Nephron (organoid): ENCODE data around the gene ZNF160.
"Not testable (repeated sequence)": the region's sequence is repeated elsewhere in the genome, so short reads cannot be mapped to it uniquely, and the experiment has no call there.

Experiments
- H3K27ac Mint-ChIP-seq, 3 experiments: 2 replicates each; pipeline ENCODE4 v1.8.0; 2020; ENCODE audit warnings: mixed read lengths in 3 of 3, mild to moderate bottlenecking in 2 of 3, moderate library complexity in 1 of 3
- H3K27me3 Mint-ChIP-seq: 2 replicates; pipeline ENCODE4 v1.8.0; 2021; ENCODE audit warnings: low read depth, mild to moderate bottlenecking, moderate library complexity, mixed read lengths
- H3K36me3 Mint-ChIP-seq: 2 replicates; pipeline ENCODE4 v1.8.0; 2020; ENCODE audit warnings: low read depth, mixed read lengths
- H3K4me1 Mint-ChIP-seq: 2 replicates; pipeline ENCODE4 v1.8.0; 2020; ENCODE audit warnings: mixed read lengths
- H3K4me3 Mint-ChIP-seq, 3 experiments: 2 replicates each; pipeline ENCODE4 v1.8.0; 2020; ENCODE audit warnings: mild to moderate bottlenecking in 3 of 3, mixed read lengths in 3 of 3, moderate library complexity in 2 of 3
- H3K9me3 Mint-ChIP-seq: 2 replicates; pipeline ENCODE4 v1.8.0; 2020; ENCODE audit warnings: mixed read lengths
- CTCF ChIP-seq, 3 experiments: fragments of 200-600 bp; sonication (generic); IDR thresholded peaks; one replicate each; pipeline ENCODE4 v1.5.0; 2021; ENCODE audit warnings: antibody characterized with exemption in 3 of 3; ENCODE audit not compliant: unreplicated experiment in 3 of 3

ZNF160 gene

GRCh38 chr19:53109527-53109926, 6.3 kb upstream of the ZNF160 start:
- Mint-ChIP-seq H3K36me3 (peaks cover 64% of the 10 kb centered on the region), H3K27me3 (no peaks in the 10 kb centered on the region), H3K4me3 (no peak overlapping the region), H3K27ac (no peak overlapping the region), H3K9me3 (peaks cover 2% of the 10 kb centered on the region), H3K4me1 (no peaks in the 10 kb centered on the region)
- no peak for TF ChIP-seq CTCF (IDR thresholded peaks at IDR 0.05; ENCODE audit: unreplicated experiment in 3 of 3)

GRCh38 chr19:53102756-53103233, 427 bp downstream of the ZNF160 start:
- H3K36me3 Mint-ChIP-seq = peaks cover 41% of the 10 kb centered on the region

GRCh38 chr19:53102206-53102755, 941 bp downstream of the ZNF160 start:
- no peaks in the 10 kb centered on the region for H3K9me3 Mint-ChIP-seq
- peaks cover 36% of the 10 kb centered on the region for H3K4me1 Mint-ChIP-seq
- no peaks in the 10 kb centered on the region for H3K27me3 Mint-ChIP-seq
- H3K4me3 Mint-ChIP-seq = peak overlapping the region; percentile 88 to 90 (median 89)
- no peak for TF ChIP-seq CTCF (IDR thresholded peaks at IDR 0.05; ENCODE audit: unreplicated experiment in 3 of 3)
- peak overlapping the region; percentile 56 to 90 (median 83) for H3K27ac Mint-ChIP-seq
- peaks cover 42% of the 10 kb centered on the region for H3K36me3 Mint-ChIP-seq

More at GRCh38 chr19:53102756-53103233, 427 bp downstream of the ZNF160 start:
- Mint-ChIP-seq H3K4me1 (peaks cover 31% of the 10 kb centered on the region), H3K9me3 (no peaks in the 10 kb centered on the region), H3K4me3 (peak overlapping the region; percentile 88 to 90 (median 89)), H3K27ac (peak overlapping the region; percentile 56 to 97 (median 83)), H3K27me3 (no peaks in the 10 kb centered on the region)
- no peak for TF ChIP-seq CTCF (IDR thresholded peaks at IDR 0.05; ENCODE audit: unreplicated experiment in 3 of 3)

GRCh38 chr19:53101518-53101917, 1.7 kb downstream of the ZNF160 start:
- Mint-ChIP-seq H3K36me3 (peaks cover 40% of the 10 kb centered on the region), H3K27me3 (no peaks in the 10 kb centered on the region), H3K9me3 (no peaks in the 10 kb centered on the region), H3K4me1 (peaks cover 39% of the 10 kb centered on the region), H3K4me3 (peak overlapping the region; percentile 88 to 90 (median 89)), H3K27ac (peak overlapping the region in 1 of 3 experiments; percentile 56)
- TF ChIP-seq CTCF (IDR thresholded peaks at IDR 0.05; ENCODE audit: unreplicated experiment in 3 of 3) = no peak

- not testable (repeated sequence) for H3K9me3 Mint-ChIP-seq, H3K27me3 Mint-ChIP-seq, H3K27ac Mint-ChIP-seq, H3K4me3 Mint-ChIP-seq
- H3K4me1 Mint-ChIP-seq = peaks cover 39% of the 10 kb centered on the region
- peaks cover 54% of the 10 kb centered on the region for H3K36me3 Mint-ChIP-seq
These were observed 4.7 kb downstream of the ZNF160 start for GRCh38 chr19:53098570-53098969.

- H3K9me3 Mint-ChIP-seq, H3K27me3 Mint-ChIP-seq: not testable (repeated sequence)
- H3K36me3 Mint-ChIP-seq = peaks cover 60% of the 10 kb centered on the region
- peaks cover 33% of the 10 kb centered on the region for H3K4me1 Mint-ChIP-seq
- peak overlapping the region in 1 of 3 experiments; percentile 10 for H3K4me3 Mint-ChIP-seq
- peak overlapping the region in 1 of 3 experiments; percentile 70 for H3K27ac Mint-ChIP-seq
These were observed 6.1 kb downstream of the ZNF160 start for GRCh38 chr19:53096982-53097690.

- H3K27me3 Mint-ChIP-seq, H3K9me3 Mint-ChIP-seq, H3K27ac Mint-ChIP-seq, H3K4me3 Mint-ChIP-seq: not testable (repeated sequence)
- Mint-ChIP-seq H3K36me3 (peaks cover 61% of the 10 kb centered on the region), H3K4me1 (peaks cover 28% of the 10 kb centered on the region)
These were observed 6.6 kb downstream of the ZNF160 start for GRCh38 chr19:53096579-53096978.
